Thyroid gland (tissue), 4 donors: ENCODE results near the gene GRIK4.

ENCODE experiments used
- POLR2A ChIP-seq, 2 donors: fragments of 450-650 bp; IDR thresholded peaks; one replicate each; pipeline ENCODE4 v1.6.1; 2017; ENCODE audit warnings: antibody characterized with exemption in 2 of 2, mild to moderate bottlenecking in 2 of 2, moderate library complexity in 1 of 2
- TF ChIP-seq, protein P1 (sequence below), 6 experiments: fragments of 200-600 bp in 3 of 6; fragments of 450-650 bp in 3 of 6; sonication (generic) in 3 of 6; IDR thresholded peaks; one replicate each; pipeline ENCODE4 v1.5.1; 2016 to 2019; ENCODE audit warnings: antibody characterized with exemption in 6 of 6, mild to moderate bottlenecking in 2 of 6, inconsistent platforms in 1 of 6, moderate library complexity in 1 of 6

DNA sequence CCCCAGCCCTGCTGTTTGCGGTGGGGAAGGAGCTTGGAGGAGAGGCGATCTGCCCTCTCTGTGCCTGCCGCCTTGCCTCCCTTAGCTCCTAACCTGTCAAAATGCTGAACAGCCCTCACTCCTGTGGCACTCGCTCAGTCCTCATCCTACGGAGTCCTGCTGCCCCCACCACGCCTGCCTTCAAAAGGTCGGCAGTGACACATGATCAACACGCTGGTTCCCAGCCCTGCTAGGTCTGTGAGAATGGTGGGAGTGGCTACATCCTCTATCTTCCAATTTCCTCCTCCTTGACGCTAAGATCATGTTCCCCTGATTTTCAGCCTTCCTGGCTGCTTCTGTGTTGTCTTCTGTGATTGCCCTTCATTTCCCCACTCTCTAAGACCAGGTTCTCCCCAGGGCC, 392.1 kb downstream of the GRIK4 start:
- TF ChIP-seq, protein P1, sequence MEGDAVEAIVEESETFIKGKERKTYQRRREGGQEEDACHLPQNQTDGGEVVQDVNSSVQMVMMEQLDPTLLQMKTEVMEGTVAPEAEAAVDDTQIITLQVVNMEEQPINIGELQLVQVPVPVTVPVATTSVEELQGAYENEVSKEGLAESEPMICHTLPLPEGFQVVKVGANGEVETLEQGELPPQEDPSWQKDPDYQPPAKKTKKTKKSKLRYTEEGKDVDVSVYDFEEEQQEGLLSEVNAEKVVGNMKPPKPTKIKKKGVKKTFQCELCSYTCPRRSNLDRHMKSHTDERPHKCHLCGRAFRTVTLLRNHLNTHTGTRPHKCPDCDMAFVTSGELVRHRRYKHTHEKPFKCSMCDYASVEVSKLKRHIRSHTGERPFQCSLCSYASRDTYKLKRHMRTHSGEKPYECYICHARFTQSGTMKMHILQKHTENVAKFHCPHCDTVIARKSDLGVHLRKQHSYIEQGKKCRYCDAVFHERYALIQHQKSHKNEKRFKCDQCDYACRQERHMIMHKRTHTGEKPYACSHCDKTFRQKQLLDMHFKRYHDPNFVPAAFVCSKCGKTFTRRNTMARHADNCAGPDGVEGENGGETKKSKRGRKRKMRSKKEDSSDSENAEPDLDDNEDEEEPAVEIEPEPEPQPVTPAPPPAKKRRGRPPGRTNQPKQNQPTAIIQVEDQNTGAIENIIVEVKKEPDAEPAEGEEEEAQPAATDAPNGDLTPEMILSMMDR (IDR thresholded peaks at IDR 0.05), result no peak
- no peak for TF ChIP-seq POLR2A (IDR thresholded peaks at IDR 0.05)
